Loucy (cell line): Measurements from ENCODE around the gene NPM1.

Source experiments
- H2AFZ ChIP-seq: fragments of 200-600 bp; sonication (generic); 2 replicates; pipeline ENCODE4 v1.6.0; 2016; ENCODE audit warnings: antibody characterized with exemption, mild to moderate bottlenecking, low read length, moderate library complexity
- H3F3A ChIP-seq: fragments of 200-600 bp; 2 replicates; pipeline ENCODE4 v1.6.0; 2016; ENCODE audit warnings: antibody characterized with exemption, low read depth, mild to moderate bottlenecking
- H3K27me3 ChIP-seq: fragments of 200-600 bp; sonication (generic); 2 replicates; pipeline ENCODE4 v1.6.1; 2014; ENCODE audit warnings: low read length, mild to moderate bottlenecking; ENCODE audit not compliant: insufficient read depth, poor library complexity, severe bottlenecking
- H3K36me3 ChIP-seq: fragments of 200-600 bp; sonication (generic); 2 replicates; pipeline ENCODE4 v1.6.1; 2016; ENCODE audit warnings: low read length; ENCODE audit not compliant: insufficient read depth
- H3K4me1 ChIP-seq: fragments of 200-600 bp; sonication (generic); 2 replicates; pipeline ENCODE4 v1.5.1; 2014; ENCODE audit warnings: low read length, mild to moderate bottlenecking; ENCODE audit not compliant: insufficient read depth, poor library complexity, severe bottlenecking
- H3K4me2 ChIP-seq: fragments of 200-600 bp; sonication (generic); 2 replicates; pipeline ENCODE4 v1.6.0; 2014; ENCODE audit warnings: antibody characterized with exemption, low read length, low read depth, mild to moderate bottlenecking; ENCODE audit not compliant: poor library complexity, severe bottlenecking
- H3K4me3 ChIP-seq: fragments of 200-600 bp; sonication (generic); 2 replicates; pipeline ENCODE4 v1.5.1; 2014; ENCODE audit warnings: low read length, mild to moderate bottlenecking, mixed read lengths; ENCODE audit not compliant: poor library complexity, severe bottlenecking
- H3K79me2 ChIP-seq: fragments of 200-600 bp; sonication (generic); 2 replicates; pipeline ENCODE4 v1.6.1; 2014; ENCODE audit warnings: low read length; ENCODE audit not compliant: insufficient read depth
- H3K9ac ChIP-seq: fragments of 200-600 bp; sonication (generic); 2 replicates; pipeline ENCODE4 v1.6.0; 2014; ENCODE audit warnings: mild to moderate bottlenecking, low read depth, low read length, moderate library complexity; ENCODE audit not compliant: poor library complexity, severe bottlenecking
- H3K9me2 ChIP-seq: fragments of 200-600 bp; sonication (generic); replicated peaks from 2 replicates; pipeline ENCODE4 v1.6.1; 2016; ENCODE audit warnings: low read depth, low read length, mixed read lengths
- H3K9me3 ChIP-seq: fragments of 200-600 bp; sonication (generic); 2 replicates; pipeline ENCODE4 v1.6.1; 2014; ENCODE audit warnings: mild to moderate bottlenecking, antibody characterized with exemption, low read length, low read depth; ENCODE audit not compliant: insufficient read depth
- H4K20me1 ChIP-seq: fragments of 200-600 bp; sonication (generic); 2 replicates; pipeline ENCODE4 v1.6.0; 2014; ENCODE audit warnings: antibody characterized with exemption, low read length, mild to moderate bottlenecking; ENCODE audit not compliant: insufficient read depth, poor library complexity, severe bottlenecking
- EZH2phosphoT487 ChIP-seq: fragments of 200-600 bp; IDR thresholded peaks from 2 replicates; pipeline ENCODE4 v1.6.1; 2018; ENCODE audit warnings: antibody characterized with exemption, mild to moderate bottlenecking, moderate library complexity, borderline replicate concordance
- TF ChIP-seq, protein P1 (sequence below): fragments of 200-600 bp; sonication (generic); conservative IDR thresholded peaks from 2 replicates; pipeline ENCODE4 v1.5.1; 2014; ENCODE audit warnings: mild to moderate bottlenecking, antibody characterized with exemption, low read length

NPM1 gene

DNA sequence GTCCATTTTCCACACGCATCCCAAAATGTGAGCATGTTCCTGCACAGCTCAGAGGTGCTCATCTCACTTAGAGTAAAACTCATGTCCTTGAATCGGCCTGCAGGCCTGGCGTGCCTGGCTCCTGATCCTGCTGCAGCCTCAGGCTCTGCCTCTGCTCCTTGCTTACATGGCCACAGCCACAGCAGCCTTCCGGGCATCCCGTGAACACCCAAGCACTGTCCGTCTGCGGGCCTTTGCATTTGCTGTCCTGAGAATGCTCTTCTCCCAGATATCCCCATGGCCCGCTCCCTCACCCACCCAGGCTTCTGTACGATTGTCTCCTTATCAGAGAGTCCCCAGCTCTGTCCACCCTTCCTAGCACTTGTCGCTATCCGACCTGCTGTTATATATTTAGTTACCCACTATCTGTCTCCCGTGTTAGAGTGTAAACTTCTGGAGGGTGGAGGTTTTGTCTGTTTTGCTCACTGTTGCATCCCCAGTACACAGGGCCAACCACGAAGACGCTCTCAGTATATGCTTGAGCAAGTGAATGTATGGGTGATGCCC is 53.7 kb downstream of the NPM1 start:
- TF ChIP-seq EZH2phosphoT487 = no peak
- TF ChIP-seq, protein P1, sequence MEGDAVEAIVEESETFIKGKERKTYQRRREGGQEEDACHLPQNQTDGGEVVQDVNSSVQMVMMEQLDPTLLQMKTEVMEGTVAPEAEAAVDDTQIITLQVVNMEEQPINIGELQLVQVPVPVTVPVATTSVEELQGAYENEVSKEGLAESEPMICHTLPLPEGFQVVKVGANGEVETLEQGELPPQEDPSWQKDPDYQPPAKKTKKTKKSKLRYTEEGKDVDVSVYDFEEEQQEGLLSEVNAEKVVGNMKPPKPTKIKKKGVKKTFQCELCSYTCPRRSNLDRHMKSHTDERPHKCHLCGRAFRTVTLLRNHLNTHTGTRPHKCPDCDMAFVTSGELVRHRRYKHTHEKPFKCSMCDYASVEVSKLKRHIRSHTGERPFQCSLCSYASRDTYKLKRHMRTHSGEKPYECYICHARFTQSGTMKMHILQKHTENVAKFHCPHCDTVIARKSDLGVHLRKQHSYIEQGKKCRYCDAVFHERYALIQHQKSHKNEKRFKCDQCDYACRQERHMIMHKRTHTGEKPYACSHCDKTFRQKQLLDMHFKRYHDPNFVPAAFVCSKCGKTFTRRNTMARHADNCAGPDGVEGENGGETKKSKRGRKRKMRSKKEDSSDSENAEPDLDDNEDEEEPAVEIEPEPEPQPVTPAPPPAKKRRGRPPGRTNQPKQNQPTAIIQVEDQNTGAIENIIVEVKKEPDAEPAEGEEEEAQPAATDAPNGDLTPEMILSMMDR = no peak
- Histone ChIP-seq H4K20me1 (no peaks in the 10 kb centered on the region), H3F3A (no peaks in the 10 kb centered on the region), H3K4me2 (no peak overlapping the region), H3K4me1 (no peaks in the 10 kb centered on the region), H3K27me3 (no peaks in the 10 kb centered on the region), H3K79me2 (no peaks in the 10 kb centered on the region), H3K36me3 (no peaks in the 10 kb centered on the region), H3K9ac (no peak overlapping the region), H2AFZ (no peak overlapping the region), H3K9me3 (no peaks in the 10 kb centered on the region), H3K9me2 (no peaks in the 10 kb centered on the region), H3K4me3 (no peak overlapping the region)

DNA sequence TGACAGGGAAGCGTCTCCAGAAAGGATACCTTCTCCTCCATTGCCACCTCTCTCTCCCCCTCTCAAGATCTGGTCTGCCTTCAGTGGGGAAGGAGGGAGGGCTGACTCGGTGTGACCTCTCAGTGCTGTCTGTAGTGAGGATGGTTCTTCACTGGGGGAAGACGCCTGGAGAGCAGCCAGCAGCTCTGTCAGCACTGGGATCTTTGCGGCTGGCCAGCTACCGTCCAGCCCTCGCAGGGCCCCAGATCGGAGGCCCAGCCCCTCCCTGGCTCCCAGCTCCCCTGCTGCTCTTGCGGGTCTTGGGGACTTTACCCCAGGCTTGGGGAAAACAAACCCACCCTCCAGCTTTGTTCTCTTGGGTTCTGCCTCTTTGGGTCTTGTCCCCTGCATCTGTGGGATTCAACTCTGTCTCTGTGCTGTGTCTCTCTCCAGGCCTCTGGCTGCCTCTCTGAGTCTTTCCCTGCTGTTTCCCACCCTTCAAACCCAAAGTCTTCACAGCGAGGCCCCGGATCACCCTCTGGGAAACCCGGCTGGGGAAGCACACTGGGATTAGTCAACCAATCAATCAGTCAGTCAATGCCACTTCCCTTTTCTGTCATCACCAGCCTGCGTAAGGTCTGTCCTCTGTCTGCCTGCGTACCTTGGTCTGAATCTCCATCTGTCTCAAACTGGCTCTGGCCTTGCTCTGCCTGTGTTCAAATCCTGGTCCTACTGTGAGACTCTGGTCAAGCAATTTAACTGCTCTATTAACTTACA is 54.8 kb downstream of the NPM1 start:
- Histone ChIP-seq H3K4me1 (no peaks in the 10 kb centered on the region), H3K9ac (no peak overlapping the region), H4K20me1 (no peaks in the 10 kb centered on the region), H3K9me2 (no peaks in the 10 kb centered on the region), H3K36me3 (no peaks in the 10 kb centered on the region), H3K4me3 (no peak overlapping the region), H3K79me2 (no peaks in the 10 kb centered on the region), H3F3A (no peaks in the 10 kb centered on the region), H2AFZ (no peak overlapping the region), H3K27me3 (no peaks in the 10 kb centered on the region), H3K9me3 (no peaks in the 10 kb centered on the region), H3K4me2 (no peak overlapping the region)
- no peak for TF ChIP-seq EZH2phosphoT487
- TF ChIP-seq, protein P1 = no peak

DNA sequence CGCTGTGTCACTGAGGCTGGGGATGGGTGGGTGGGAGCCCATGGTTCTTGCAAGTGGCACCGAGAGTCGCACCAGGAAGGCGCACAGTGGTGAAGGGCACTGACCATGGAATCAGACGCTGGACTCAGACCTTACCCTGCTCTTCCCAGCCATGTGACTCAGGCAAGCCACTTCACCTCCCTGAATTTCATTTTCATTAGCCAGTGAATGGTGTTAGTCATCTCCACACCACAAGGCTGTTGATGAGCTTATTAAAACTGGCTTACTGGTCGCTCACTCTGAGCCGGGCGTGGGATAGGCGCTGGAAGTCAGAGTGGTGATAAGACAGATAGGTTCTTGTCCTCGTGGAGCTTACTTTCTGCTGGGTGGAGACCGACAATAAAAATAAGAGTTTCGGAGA is 56.9 kb downstream of the NPM1 start:
- TF ChIP-seq, protein P1 = no peak
- no peak for TF ChIP-seq EZH2phosphoT487
- Histone ChIP-seq H3K4me3 (no peak overlapping the region), H3K9ac (no peak overlapping the region), H3F3A (no peaks in the 10 kb centered on the region), H2AFZ (no peak overlapping the region), H3K27me3 (no peaks in the 10 kb centered on the region), H3K79me2 (no peaks in the 10 kb centered on the region), H3K9me3 (no peaks in the 10 kb centered on the region), H3K36me3 (no peaks in the 10 kb centered on the region), H3K9me2 (no peaks in the 10 kb centered on the region), H3K4me1 (no peaks in the 10 kb centered on the region), H4K20me1 (no peaks in the 10 kb centered on the region), H3K4me2 (no peak overlapping the region)
